Mesenchymal stem cell (in vitro differentiated cells and primary cell): ENCODE measurements around the gene ST8SIA6.

ENCODE experiments used
- DNase-seq: peaks from one replicate; pipeline ENCODE4 v3.0.0-alpha.2; 2013
- H2AFZ ChIP-seq: one replicate; pipeline ENCODE4 v1.6.1; 2013; ENCODE audit warnings: low read depth, mild to moderate bottlenecking, control low read depth, inconsistent platforms, low read length, moderate library complexity
- H2AK5ac ChIP-seq: 2 replicates; pipeline ENCODE4 v1.6.1; 2013; ENCODE audit warnings: low read length, moderate library complexity, mild to moderate bottlenecking, inconsistent platforms; ENCODE audit not compliant: severe bottlenecking
- H2BK120ac ChIP-seq: one replicate; pipeline ENCODE4 v1.6.1; 2013; ENCODE audit warnings: low read depth, mild to moderate bottlenecking, inconsistent platforms, low read length, moderate library complexity
- H2BK12ac ChIP-seq, 2 experiments: one replicate each; pipeline ENCODE4 v1.6.1; 2013; ENCODE audit warnings: inconsistent platforms in 2 of 2, low read length in 2 of 2, mild to moderate bottlenecking in 2 of 2, moderate library complexity in 2 of 2, control low read depth in 1 of 2
- H2BK15ac ChIP-seq: one replicate; pipeline ENCODE4 v1.6.1; 2013; ENCODE audit warnings: mild to moderate bottlenecking, low read depth, inconsistent platforms; ENCODE audit not compliant: poor library complexity, severe bottlenecking
- H2BK5ac ChIP-seq: 2 replicates; pipeline ENCODE4 v1.6.1; 2013; ENCODE audit warnings: low read depth, mild to moderate bottlenecking, low read length, control low read depth, inconsistent platforms; ENCODE audit not compliant: poor library complexity, severe bottlenecking
- H3K14ac ChIP-seq, 2 experiments: one replicate each; pipeline ENCODE4 v1.6.1; 2013; ENCODE audit warnings: inconsistent platforms in 2 of 2, low read length in 2 of 2, control low read depth in 1 of 2, mild to moderate bottlenecking in 1 of 2, moderate library complexity in 1 of 2
- H3K18ac ChIP-seq, 2 experiments: one replicate each; pipeline ENCODE4 v1.6.1; 2013; ENCODE audit warnings: inconsistent platforms in 2 of 2, low read length in 2 of 2, control low read depth in 1 of 2, low read depth in 1 of 2, mild to moderate bottlenecking in 1 of 2
- H3K23ac ChIP-seq, 2 experiments: one replicate each; pipeline ENCODE4 v1.6.1; 2013; ENCODE audit warnings: inconsistent platforms in 2 of 2, low read length in 2 of 2, mild to moderate bottlenecking in 2 of 2, moderate library complexity in 2 of 2, control low read depth in 1 of 2
- H3K27ac ChIP-seq: 2 replicates; pipeline ENCODE4 v1.5.1; 2013; ENCODE audit warnings: mild to moderate bottlenecking, moderate library complexity, low read length, control low read depth, inconsistent platforms; ENCODE audit not compliant: poor library complexity, severe bottlenecking
- H3K27me3 ChIP-seq, 2 experiments: 2 replicates each; pipeline versions ENCODE4 v1.6.1 to v1.7.0; 2013; ENCODE audit warnings: low read length in 2 of 2, mild to moderate bottlenecking in 2 of 2, moderate library complexity in 2 of 2, control low read depth in 1 of 2, inconsistent platforms in 1 of 2; ENCODE audit not compliant: control insufficient read depth in 1 of 2, insufficient read depth in 1 of 2
- H3K36me3 ChIP-seq, 2 experiments: 2 replicates each; pipeline versions ENCODE4 v1.6.1 to v1.7.0; 2013; ENCODE audit warnings: low read length in 2 of 2, control low read depth in 1 of 2, inconsistent platforms in 1 of 2, low read depth in 1 of 2, mild to moderate bottlenecking in 1 of 2; ENCODE audit not compliant: insufficient read depth in 2 of 2, control insufficient read depth in 1 of 2
- H3K4ac ChIP-seq, 2 experiments: one replicate each; pipeline ENCODE4 v1.6.1; 2013; ENCODE audit warnings: inconsistent platforms in 2 of 2, low read length in 2 of 2, mild to moderate bottlenecking in 2 of 2, moderate library complexity in 2 of 2, control low read depth in 1 of 2, low read depth in 1 of 2
- H3K4me1 ChIP-seq: 2 replicates; pipeline ENCODE4 v1.6.1; 2013; ENCODE audit warnings: low read depth, low read length, control low read depth; ENCODE audit not compliant: control insufficient read depth, insufficient read depth
- H3K4me2 ChIP-seq: 2 replicates; pipeline ENCODE4 v1.6.1; 2013; ENCODE audit warnings: low read length, mild to moderate bottlenecking, inconsistent platforms; ENCODE audit not compliant: poor library complexity, severe bottlenecking
- H3K4me3 ChIP-seq, 2 experiments: 2 replicates each; pipeline versions ENCODE4 v1.5.1 to v1.7.0; 2013; ENCODE audit warnings: low read length in 2 of 2, mild to moderate bottlenecking in 2 of 2, control low read depth in 1 of 2, low read depth in 1 of 2; ENCODE audit not compliant: insufficient read depth in 1 of 2
- H3K79me1 ChIP-seq: replicated peaks from 2 replicates; pipeline ENCODE4 v1.6.1; 2013; ENCODE audit warnings: mild to moderate bottlenecking, control low read depth, low read length, inconsistent platforms; ENCODE audit not compliant: poor library complexity, severe bottlenecking
- H3K9ac ChIP-seq: 2 replicates; pipeline ENCODE4 v1.7.0; 2013; ENCODE audit warnings: mild to moderate bottlenecking, low read length, moderate library complexity
- H3K9me3 ChIP-seq: 2 replicates; pipeline ENCODE4 v1.7.0; 2013; ENCODE audit warnings: mild to moderate bottlenecking, low read length; ENCODE audit not compliant: control insufficient read depth
- H4K8ac ChIP-seq: one replicate; pipeline ENCODE4 v1.6.1; 2013; ENCODE audit warnings: inconsistent platforms, mild to moderate bottlenecking, low read length, moderate library complexity
- H4K91ac ChIP-seq: one replicate; pipeline ENCODE4 v1.6.1; 2013; ENCODE audit warnings: mild to moderate bottlenecking, low read length, inconsistent platforms
- whole genome bisulfite sequencing: methylation state at CpG from one replicate; pipeline ENCODE4 v1.1.7; 2013; ENCODE audit warnings: mixed read lengths; 5-methylcytosine and 5-hydroxymethylcytosine counted together

The ST8SIA6 gene

DNA sequence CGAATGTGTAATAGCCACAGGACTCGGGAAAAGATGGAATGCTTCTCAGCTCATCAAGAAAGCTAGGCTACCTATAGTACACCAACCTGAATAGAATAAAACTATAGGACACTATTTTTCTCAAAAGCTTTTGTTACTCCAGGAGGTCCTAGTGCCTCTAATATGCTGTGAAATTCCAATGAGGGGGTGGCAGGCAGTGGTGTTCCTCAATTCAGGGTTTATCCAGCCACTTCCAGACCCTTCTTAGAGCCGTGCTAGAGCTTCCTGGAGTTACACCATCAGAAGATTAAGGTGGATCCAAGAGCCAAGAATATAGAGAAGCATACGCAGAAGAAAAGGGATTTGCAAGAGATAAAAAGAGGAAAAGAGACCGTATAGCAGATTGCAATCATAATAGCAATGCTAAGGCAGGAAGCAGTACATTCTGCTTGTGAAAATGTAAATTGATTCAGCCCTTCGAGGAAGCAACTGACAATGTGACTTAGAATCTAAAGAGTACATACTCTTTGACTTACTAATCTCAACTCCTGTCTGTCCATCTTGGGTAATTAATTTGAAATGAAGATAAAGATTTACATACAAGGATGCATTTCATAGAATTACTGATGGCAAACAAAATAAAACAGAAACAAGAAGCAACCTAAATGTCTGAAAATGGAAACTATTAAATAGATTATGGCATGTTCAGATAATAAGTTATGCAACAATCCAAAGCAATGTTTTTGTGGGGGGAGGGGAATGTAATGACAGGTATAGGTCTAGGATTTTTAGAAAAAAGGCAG is 2.1 kb downstream of the ST8SIA6 start:
- Histone ChIP-seq H4K8ac (no peak overlapping the region), H2BK5ac (no peak overlapping the region), H3K36me3 (no peaks in the 10 kb centered on the region), H3K23ac (no peak overlapping the region), H2BK12ac (no peak overlapping the region), H3K18ac (no peak overlapping the region), H3K27me3 (peaks cover 7 to 50% of the 10 kb centered on the region in 2 experiments), H3K27ac (no peak overlapping the region), H3K4ac (no peak overlapping the region), H3K4me2 (no peak overlapping the region), H3K4me3 (no peak overlapping the region), H3K79me1 (no peaks in the 10 kb centered on the region), H3K9me3 (peaks cover 41% of the 10 kb centered on the region), H2BK15ac (no peak overlapping the region), H3K9ac (no peak overlapping the region), H2AK5ac (no peak overlapping the region), H4K91ac (no peak overlapping the region), H2AFZ (no peak overlapping the region), H3K14ac (no peak overlapping the region), H2BK120ac (no peak overlapping the region), H3K4me1 (peaks cover 15% of the 10 kb centered on the region)
- DNase-seq = no peak
- 19% methylated on average over 6 of the region's 6 CpGs for WGBS

DNA sequence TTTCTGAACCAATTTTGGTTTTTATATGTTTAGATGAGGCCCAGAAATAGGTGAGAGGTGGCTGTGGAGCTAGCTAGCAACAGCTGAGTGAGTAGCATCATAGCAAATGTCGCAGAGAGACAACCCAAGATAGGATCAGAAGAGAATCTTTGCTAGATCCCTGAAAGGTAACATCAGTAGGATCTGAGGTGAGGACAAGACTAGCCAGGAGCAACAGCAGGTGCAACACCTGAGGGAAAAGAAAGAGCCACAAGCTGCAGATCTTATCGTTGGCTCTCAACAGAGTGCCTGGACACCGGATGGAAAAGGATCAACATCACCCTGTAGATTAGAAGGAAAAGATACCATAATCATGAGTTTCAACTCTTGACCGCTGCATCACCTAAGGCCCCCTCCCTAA is 4.4 kb downstream of the ST8SIA6 start:
- H4K8ac ChIP-seq = no peak overlapping the region
- WGBS = 91% methylated on average over 4 of the region's 4 CpGs
- no peak overlapping the region for H3K27ac ChIP-seq
- H2BK12ac ChIP-seq = no peak overlapping the region
- DNase-seq = no peak
- H3K23ac ChIP-seq = no peak overlapping the region
- peaks cover 15% of the 10 kb centered on the region for H3K4me1 ChIP-seq
- no peak overlapping the region for H3K14ac ChIP-seq
- H3K4me2 ChIP-seq = no peak overlapping the region
- H2AFZ ChIP-seq = no peak overlapping the region
- H3K27me3 ChIP-seq = peaks cover 2 to 40% of the 10 kb centered on the region in 2 experiments
- no peak overlapping the region for H3K18ac ChIP-seq
- no peaks in the 10 kb centered on the region for H3K79me1 ChIP-seq
- no peak overlapping the region for H4K91ac ChIP-seq
- no peak overlapping the region for H3K4ac ChIP-seq
- no peak overlapping the region for H2BK120ac ChIP-seq
- no peaks in the 10 kb centered on the region for H3K36me3 ChIP-seq
- H3K9me3 ChIP-seq = peaks cover 46% of the 10 kb centered on the region
- H3K9ac ChIP-seq = no peak overlapping the region
- H2AK5ac ChIP-seq = no peak overlapping the region
- peak overlapping the region in 1 of 2 experiments; percentile 43 for H3K4me3 ChIP-seq
- no peak overlapping the region for H2BK15ac ChIP-seq
- no peak overlapping the region for H2BK5ac ChIP-seq

DNA sequence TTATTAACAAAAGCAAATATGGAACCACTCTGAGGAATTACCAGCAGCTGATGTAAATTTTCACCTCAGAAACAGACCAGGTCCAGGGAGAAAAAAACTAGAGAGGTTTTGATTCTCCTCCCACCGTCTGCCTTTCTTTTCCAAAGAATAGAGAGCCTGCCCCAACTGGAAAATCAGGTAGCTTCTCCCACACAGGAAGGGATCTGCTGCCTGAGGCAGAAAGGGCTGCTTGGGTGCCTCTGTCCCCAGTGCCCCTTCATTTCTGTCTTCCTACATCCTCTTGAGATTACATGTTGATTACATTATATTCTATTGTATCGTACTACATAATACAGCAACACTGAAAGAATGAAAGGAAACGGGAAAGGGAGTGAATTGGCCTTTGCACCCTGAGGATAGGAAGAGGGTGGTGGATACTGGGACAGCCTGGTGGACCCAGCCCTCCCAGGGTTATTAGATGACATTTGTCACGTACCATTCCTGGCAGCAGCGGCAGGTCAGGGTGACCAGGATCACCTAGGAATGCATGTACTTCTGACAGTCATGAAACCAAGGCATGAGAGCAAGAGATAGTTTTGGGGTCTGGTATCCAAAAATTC is 8.9 kb downstream of the ST8SIA6 start:
- H3K9ac ChIP-seq = no peak overlapping the region

DNA sequence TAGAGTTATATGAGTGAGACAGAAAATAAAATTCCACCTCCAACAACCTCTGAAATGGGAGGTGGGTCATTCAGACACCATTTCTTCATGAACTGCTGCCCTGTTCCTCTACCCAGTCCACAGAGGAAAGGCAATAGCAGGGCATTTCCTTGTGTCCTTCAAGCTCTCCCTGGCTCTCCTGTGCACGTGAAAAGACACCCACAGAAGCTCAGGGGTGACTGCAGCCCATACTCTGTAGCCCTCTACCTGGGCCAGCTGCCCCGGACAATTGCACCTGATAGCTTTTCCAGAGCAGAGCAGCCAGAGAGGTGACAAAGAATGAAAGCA is 10.0 kb downstream of the ST8SIA6 start:
- no peak overlapping the region for H2BK5ac ChIP-seq
- H3K4me3 ChIP-seq = no peak overlapping the region
- WGBS = 53% methylated on average over 2 of the region's 2 CpGs
- no peak overlapping the region for H3K9ac ChIP-seq
- H3K4ac ChIP-seq = no peak overlapping the region
- no peak overlapping the region for H3K4me2 ChIP-seq
- no peak overlapping the region for H2BK120ac ChIP-seq
- H4K91ac ChIP-seq = no peak overlapping the region
- peaks cover 31% of the 10 kb centered on the region for H3K9me3 ChIP-seq
- H3K36me3 ChIP-seq = no peaks in the 10 kb centered on the region
- H2AFZ ChIP-seq = no peak overlapping the region
- H3K18ac ChIP-seq = no peak overlapping the region
- no peak overlapping the region for H2BK12ac ChIP-seq
- H3K4me1 ChIP-seq = no peaks in the 10 kb centered on the region
- no peaks in the 10 kb centered on the region for H3K79me1 ChIP-seq
- no peak for DNase-seq
- H3K27ac ChIP-seq = no peak overlapping the region
- H2AK5ac ChIP-seq = no peak overlapping the region
- H3K27me3 ChIP-seq = peaks cover 0 to 31% of the 10 kb centered on the region in 2 experiments
- no peak overlapping the region for H3K14ac ChIP-seq
- H4K8ac ChIP-seq = no peak overlapping the region
- H3K23ac ChIP-seq = no peak overlapping the region
- no peak overlapping the region for H2BK15ac ChIP-seq

More for the DNA sequence above, 8.9 kb downstream of the ST8SIA6 start:
- Histone ChIP-seq H2BK12ac (no peak overlapping the region), H3K18ac (no peak overlapping the region), H3K27ac (no peak overlapping the region), H3K4me1 (no peaks in the 10 kb centered on the region), H3K4ac (no peak overlapping the region), H2AFZ (no peak overlapping the region), H3K36me3 (no peaks in the 10 kb centered on the region), H3K23ac (no peak overlapping the region), H3K14ac (no peak overlapping the region), H3K79me1 (no peaks in the 10 kb centered on the region), H2AK5ac (no peak overlapping the region), H4K91ac (no peak overlapping the region), H2BK15ac (no peak overlapping the region), H2BK5ac (no peak overlapping the region), H3K27me3 (peaks cover 0 to 30% of the 10 kb centered on the region in 2 experiments), H3K4me3 (no peak overlapping the region), H3K9me3 (peaks cover 43% of the 10 kb centered on the region), H2BK120ac (no peak overlapping the region), H4K8ac (no peak overlapping the region), H3K4me2 (no peak overlapping the region)
- DNase-seq = no peak
- WGBS = 66% methylated on average over 4 of the region's 5 CpGs
